Stimulated activated CD8-positive, alpha-beta memory T cell treated with anti-CD3 and anti-CD28 coated beads, Interleukin-15, amount 100 ng/mL, for 24 hours (primary cell): Measurements from ENCODE around the gene MACF1.

Experiments
- DNase-seq: peaks from one replicate; pipeline ENCODE4 v3.0.0-alpha.2; 2020; ENCODE audit warnings: low read depth

MACF1 gene

DNA sequence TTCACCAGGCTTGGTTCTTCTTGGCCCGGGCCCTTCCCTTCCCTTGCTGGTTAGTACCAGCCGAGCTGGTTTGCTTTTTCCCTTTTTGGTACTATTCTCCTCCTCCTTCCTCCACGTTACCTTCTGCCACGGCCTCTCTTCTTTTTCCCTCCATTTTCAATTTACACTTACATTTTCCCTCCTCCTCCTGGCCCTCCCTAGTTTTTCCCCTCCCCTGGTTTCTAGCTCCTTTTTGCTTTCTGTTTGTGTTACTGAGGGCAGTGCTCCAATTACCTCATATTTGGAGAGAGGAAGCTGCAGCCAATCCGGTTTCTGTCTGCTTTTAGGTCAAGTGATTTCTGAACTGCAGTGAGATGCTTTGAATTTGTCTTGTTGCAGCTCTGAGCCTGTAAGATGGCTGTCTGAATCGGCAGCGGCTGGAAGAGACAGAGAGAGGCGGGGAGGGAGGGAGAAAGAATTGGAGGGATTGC lies 63.7 kb downstream of the MACF1 start:
- DNase-seq: no peak

DNA sequence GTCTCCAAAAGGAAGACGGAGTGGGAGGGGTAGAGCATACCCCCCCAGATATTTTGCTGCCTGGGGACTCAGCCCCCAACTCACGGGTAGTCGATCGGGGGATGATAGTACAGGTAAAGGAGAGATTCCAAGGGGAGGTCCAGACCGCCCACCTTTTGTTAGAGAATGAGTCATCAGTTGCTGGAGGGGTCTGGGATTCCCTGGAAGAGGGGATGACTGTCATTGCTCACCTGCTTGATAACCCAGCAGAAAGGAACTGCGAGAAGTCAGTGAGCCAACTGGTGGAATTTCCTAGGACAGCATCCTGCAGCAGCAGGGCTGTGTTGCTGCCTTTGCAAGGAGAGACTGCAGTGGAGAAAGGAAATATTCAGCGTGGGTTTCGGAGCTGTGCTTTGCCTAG lies 64.4 kb downstream of the MACF1 start:
- DNase-seq: no peak

DNA sequence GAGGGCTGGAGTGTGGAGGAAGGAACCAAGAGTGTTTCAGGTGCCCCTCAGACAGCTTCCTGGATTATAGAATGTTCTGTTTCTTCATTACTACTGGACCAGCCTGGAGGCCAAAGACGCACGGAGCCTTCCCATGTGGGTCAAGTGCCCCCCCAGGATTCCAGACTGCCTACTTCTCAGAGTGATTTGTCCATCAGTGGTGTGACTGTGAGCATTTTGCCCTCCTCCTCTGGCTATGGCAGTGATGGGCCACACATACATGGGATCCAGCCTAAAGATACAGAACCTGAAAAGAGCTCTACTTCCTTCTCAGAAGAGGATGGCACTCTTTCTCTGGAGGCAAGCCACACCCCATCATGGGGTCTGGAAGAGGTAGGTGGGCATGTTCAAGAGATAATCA lies 64.9 kb downstream of the MACF1 start:
- DNase-seq: no peak

DNA sequence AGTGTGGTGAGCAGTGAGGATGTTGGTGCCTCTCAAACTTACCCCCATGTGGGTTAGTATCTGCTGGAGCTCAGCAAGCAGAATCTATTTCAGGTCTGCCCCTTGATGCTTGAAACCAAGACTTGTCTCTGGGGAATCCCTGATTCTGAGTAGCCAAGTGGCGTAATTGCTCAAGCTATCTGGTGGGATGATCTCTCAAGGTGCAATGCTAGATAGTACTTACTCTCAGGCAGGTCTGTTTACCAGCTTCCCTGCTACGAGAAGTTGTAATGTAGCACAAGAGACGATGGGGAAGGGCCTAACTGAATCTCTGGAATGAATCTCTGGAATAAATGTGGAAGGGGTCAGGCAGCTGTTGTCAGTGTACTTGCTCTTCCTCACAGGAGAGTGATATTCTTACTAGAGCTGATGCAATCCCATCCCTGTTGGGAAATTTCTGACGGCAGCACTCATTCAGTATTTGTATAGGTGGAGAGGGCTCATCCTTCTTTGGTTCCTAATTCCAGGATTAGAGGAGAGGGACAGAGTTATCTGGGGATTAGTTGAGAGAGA lies 65.4 kb downstream of the MACF1 start:
- no peak for DNase-seq

DNA sequence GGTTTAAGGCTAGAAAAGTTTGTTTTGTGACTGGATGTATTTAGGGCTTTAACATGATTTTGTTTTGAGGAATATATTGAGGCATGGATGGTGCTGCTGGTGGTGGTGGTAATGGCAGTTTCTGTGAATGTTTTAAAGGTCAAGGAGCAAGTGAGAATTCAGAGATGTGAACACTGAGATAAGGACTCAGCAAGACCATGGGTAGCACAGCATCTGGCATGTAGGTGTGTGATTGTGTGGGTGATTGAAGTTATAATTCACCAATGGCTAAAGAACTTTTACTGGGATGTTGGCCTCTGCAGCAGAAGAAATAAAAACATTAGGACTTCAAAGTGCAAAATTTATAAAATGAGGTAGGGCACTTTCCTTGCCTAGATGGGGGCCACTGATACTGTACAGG lies 65.9 kb downstream of the MACF1 start:
- no peak for DNase-seq

DNA sequence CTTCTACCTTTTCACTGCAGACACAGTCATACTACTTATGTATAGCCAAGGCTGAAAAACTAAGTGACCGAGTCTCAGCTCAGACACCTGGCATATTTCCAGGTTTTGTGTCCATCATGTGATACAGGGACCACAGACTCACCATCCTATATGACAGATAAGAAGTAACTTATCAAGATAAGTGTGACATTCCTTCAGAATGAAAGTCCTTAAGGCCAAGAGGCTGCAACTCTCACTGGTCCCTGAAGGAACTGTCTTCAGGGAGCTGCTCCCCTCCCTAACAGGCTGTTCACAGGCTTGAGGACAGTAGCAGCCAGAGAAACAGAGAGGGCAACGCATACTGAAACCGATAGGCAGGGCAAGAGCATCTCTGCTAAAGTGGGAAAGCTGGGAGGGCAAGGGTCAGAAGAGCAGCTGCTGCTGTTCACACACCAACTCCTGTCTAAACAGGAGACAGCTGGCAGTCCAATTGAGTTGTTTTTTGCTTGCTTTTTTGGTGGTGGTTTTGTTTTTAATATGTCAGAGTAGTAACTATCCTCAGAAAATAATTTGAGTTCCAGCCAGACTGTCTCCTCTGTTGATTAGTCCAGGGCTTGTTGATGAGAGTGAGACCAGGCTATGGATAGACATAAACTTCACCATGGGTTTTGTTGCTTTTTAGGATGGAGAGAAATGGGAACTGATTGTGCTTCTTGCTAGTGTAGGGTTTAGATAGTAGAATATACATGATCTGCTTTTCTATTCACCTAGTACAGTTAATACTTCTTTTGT lies 67.7 kb downstream of the MACF1 start:
- DNase-seq: no peak

- DNase-seq: no peak
These were observed 68.4 kb downstream of the MACF1 start for GRCh38 chr1:39272798-39273469.

DNA sequence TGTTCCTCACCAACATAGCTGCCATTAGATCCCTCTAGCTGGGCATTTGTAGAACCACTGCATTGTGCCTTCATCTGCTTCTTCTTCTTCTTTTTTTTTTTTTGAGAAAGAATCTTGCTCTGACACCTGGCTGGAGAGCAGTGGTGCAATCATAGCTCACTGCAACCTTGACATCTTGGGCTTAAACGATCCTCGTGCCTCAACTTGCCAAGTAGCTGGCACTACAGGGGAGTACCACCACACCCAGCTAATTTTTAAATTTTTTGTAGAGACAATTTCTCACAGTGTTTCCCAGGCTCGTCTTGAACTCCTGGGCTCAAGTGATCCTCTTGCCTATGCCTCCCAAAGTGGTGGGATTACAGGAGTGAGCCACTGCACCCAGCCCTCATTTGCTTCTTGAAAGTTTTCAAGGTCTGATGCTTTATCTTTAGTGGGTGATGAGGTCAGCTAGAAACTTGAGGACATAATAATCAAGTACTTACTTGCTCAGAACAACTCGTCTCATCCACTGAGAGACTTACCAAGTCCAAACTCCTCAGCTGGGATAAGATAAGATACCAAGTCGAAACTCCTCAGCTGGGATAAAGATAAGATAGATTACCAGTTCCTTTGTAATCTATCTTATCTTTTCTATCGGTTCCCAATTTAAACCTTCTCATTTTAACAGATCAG lies 71.5 kb downstream of the MACF1 start:
- no peak for DNase-seq

GRCh38 chr1:39277879-39278278 lies 73.4 kb downstream of the MACF1 start:
- DNase-seq: no peak

DNA sequence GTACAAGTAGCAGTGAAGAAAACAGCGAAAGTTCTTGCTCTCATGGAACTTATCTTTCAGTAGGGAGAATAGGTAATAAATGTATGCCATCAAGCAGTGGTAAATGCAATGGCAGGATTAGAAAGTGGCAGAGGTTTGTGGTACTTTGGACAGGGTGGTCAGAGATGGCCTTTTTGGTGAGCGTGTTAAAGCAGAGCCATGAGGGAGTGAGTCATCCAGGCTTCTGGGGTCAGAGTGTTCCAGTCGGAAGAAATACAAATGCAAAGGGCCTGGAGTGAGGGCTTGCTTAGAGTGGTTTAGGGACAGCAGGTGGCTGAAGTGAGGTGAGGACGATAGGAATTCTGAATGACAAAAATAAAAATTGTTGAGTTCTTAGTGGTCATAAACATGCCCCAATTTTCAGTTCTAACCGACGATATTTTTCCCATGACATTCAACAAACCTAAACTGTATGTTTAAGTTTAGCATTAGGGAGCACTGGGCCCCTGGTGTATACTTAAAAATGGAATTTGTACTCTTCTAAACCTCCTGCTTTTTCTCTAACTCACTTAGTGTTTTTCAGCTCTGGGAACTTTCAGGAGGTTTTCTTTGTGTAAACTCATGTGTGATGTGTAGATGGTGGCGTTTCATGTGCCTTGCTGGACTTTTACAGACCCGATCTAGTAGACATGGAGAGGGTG lies 78.2 kb downstream of the MACF1 start:
- no peak for DNase-seq

GRCh38 chr1:39283858-39284257 lies 79.4 kb downstream of the MACF1 start:
- DNase-seq: no peak

DNA sequence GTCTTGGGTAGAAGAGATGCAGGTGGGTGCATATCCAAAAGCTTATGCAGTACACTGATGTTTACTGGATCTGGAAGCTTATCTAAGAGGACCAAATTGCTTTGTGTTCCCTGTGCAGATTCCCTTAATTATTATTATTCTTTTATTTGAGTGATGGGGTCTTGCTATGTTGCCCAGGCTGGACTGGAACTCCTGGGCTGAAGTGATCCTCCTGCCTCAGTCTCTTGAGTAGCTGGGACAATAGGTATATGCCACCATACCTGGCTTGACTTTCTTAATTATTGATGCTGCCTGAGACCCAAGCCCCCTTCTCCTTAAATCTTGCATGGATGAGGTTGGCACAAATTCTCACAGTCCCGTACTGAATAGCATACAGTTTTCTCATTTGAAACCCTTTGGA lies 83.0 kb downstream of the MACF1 start:
- no peak for DNase-seq

GRCh38 chr1:39288735-39289465 lies 84.4 kb downstream of the MACF1 start:
- DNase-seq: no peak

DNA sequence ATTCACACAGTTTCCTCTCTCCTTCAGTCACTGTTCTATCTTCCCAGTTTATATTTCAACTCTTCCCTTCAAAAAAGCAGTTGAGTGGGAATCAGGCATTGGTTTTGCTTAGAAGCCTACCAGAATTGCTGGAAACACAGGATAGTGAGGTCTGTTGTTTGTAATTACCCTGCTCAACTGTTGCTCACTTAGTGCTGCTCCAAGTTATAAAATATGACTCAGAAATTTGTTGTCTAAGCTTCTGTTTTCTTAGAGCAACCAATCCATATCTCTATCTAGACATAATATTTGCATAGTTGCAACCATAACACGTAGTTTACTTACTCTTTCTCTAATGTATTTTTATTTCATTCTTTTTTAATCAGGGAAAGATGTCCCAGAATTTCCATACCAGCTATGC lies 87.9 kb downstream of the MACF1 start:
- DNase-seq: no peak

DNA sequence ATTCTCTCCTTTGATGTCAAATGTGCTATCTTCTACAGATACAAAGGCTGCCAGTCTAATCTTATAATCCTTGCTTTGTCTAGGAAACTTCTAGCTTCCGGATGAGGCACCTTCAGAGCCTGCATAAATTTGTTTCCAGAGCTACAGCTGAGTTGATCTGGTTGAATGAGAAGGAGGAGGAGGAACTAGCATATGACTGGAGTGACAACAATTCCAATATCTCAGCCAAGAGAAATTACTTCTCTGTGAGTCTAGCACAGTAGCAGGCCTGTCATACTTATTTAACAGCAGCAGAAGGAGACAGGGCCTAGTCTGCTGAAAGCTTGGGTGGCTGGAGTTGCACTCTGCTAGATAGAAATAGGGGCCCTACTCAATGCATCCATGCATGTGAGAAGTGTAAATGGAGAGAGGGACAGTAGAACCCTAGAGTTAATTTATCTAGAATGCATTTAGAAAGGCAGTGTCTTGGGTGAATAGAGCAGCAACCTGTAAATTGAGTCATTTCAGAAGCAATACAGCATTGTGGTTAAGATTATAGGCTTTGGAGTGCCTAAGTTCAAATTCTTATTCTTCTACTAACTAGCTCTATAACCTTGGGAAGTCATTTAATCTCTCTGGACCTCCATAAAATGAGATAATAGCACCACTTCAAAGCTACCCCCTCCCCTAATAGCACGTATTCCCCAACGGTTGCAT lies 89.0 kb downstream of the MACF1 start:
- DNase-seq: no peak

DNA sequence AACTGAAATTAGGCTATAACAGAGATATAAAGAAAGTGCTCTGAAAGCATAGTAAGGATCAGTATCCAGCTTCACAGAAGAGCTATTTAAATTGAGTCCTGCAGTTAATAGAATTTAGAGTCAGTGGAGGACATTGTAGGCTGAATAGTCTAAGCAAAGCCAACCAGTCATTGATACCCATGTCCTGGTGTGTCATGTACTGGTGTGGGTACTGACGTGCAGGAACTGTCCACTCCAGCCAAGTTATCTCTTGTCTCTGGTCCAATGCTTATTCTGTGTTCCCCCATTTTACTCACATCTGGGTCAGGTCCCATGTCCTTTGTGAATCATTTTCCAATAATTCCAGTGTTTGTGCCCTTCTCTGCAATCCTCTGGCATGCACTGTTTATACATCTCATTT lies 90.0 kb downstream of the MACF1 start:
- no peak for DNase-seq

- no peak for DNase-seq
These were observed 91.4 kb downstream of the MACF1 start for GRCh38 chr1:39295901-39296300.

DNA sequence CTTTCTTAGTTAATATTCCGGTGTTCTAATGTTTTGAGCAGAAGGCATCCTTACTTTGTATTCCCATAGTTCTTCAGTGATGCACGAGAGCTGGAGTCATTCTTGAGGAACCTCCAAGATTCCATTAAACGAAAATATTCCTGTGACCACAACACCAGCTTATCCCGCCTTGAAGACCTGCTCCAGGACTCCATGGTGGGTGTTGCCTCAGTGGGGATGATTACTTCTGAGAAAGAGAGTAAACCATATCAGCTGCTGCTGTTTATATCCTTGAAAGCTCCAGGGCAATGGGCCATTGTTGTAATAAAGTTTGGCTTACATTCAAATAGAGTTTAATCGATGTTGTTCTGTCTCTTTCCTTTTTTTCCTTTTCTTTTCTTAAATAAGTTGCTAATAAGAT lies 93.1 kb downstream of the MACF1 start:
- DNase-seq: no peak

- no peak for DNase-seq
These were observed 97.1 kb downstream of the MACF1 start for GRCh38 chr1:39301606-39302005.

DNA sequence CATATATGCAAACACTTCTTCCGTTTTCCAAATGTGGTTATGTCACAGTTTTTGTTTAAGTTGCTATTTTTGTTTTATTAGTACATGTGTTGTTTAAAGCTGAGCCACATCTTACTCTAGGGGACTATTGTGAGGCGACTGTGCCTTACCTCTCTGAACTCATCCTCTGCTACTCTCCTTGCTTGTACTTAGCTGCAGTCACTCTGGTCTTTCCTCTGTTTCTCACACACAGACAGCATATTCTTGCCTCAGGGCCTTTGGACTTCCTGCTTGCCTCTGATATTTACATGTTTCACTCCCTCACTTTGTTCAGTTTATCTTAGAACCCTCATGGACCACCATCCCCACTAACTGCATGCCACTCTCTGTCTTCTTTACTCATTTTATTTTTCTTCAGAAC lies 101.1 kb downstream of the MACF1 start:
- DNase-seq: no peak

GRCh38 chr1:39310015-39310414 lies 105.5 kb downstream of the MACF1 start:
- DNase-seq: no peak
